IPS-15b (cell line): ENCODE measurements around the gene ZFYVE19.
"Not testable (repeated sequence)": the region's sequence is repeated elsewhere in the genome, so short reads cannot be mapped to it uniquely, and the experiment has no call there.

Source experiments
- H3K27me3 ChIP-seq: one replicate; pipeline ENCODE4 v1.6.1; 2013; ENCODE audit warnings: low read length; ENCODE audit not compliant: control insufficient read depth, insufficient read depth
- H3K36me3 ChIP-seq: one replicate; pipeline ENCODE4 v1.6.1; 2013; ENCODE audit warnings: low read length; ENCODE audit not compliant: control insufficient read depth, insufficient read depth
- H3K4me1 ChIP-seq: one replicate; pipeline ENCODE4 v1.6.1; 2013; ENCODE audit warnings: mild to moderate bottlenecking, low read length; ENCODE audit not compliant: control insufficient read depth, insufficient read depth
- H3K4me3 ChIP-seq: one replicate; pipeline ENCODE4 v1.5.1; 2013; ENCODE audit warnings: low read depth, low read length
- H3K9ac ChIP-seq: one replicate; pipeline ENCODE4 v1.6.1; 2013; ENCODE audit warnings: low read depth, mild to moderate bottlenecking, low read length
- H3K9me3 ChIP-seq: one replicate; pipeline ENCODE4 v1.6.1; 2013; ENCODE audit warnings: mild to moderate bottlenecking, low read length; ENCODE audit not compliant: control insufficient read depth, insufficient read depth

ZFYVE19 gene

GRCh38 chr15:40856746-40857145 is 49.9 kb downstream of the ZFYVE19 start:
- H3K27me3 ChIP-seq = no peaks in the 10 kb centered on the region
- no peak overlapping the region for H3K4me3 ChIP-seq
- no peaks in the 10 kb centered on the region for H3K9me3 ChIP-seq
- H3K36me3 ChIP-seq = peaks cover 36% of the 10 kb centered on the region
- no peak overlapping the region for H3K9ac ChIP-seq
- no peaks in the 10 kb centered on the region for H3K4me1 ChIP-seq

GRCh38 chr15:40857601-40858341 is 50.9 kb downstream of the ZFYVE19 start:
- Histone ChIP-seq H3K27me3 (no peaks in the 10 kb centered on the region), H3K9me3 (no peaks in the 10 kb centered on the region), H3K4me3 (no peak overlapping the region), H3K36me3 (peaks cover 31% of the 10 kb centered on the region), H3K4me1 (no peaks in the 10 kb centered on the region), H3K9ac (no peak overlapping the region)

GRCh38 chr15:40858706-40859105 is 51.8 kb downstream of the ZFYVE19 start:
- Histone ChIP-seq H3K4me3 (no peak overlapping the region), H3K9ac (no peak overlapping the region), H3K27me3 (no peaks in the 10 kb centered on the region), H3K9me3 (no peaks in the 10 kb centered on the region), H3K36me3 (peaks cover 24% of the 10 kb centered on the region), H3K4me1 (no peaks in the 10 kb centered on the region)

- H3K4me1 ChIP-seq = no peaks in the 10 kb centered on the region
- H3K9me3 ChIP-seq = no peaks in the 10 kb centered on the region
- H3K9ac ChIP-seq = no peak overlapping the region
- H3K4me3 ChIP-seq = no peak overlapping the region
- no peaks in the 10 kb centered on the region for H3K27me3 ChIP-seq
- H3K36me3 ChIP-seq = peaks cover 21% of the 10 kb centered on the region
These were observed 52.4 kb downstream of the ZFYVE19 start for GRCh38 chr15:40859206-40859851.

GRCh38 chr15:40861147-40861546 is 54.3 kb downstream of the ZFYVE19 start:
- H3K4me1 ChIP-seq = not testable (repeated sequence)

GRCh38 chr15:40863660-40864270 is 56.9 kb downstream of the ZFYVE19 start:
- no peaks in the 10 kb centered on the region for H3K9me3 ChIP-seq
- no peaks in the 10 kb centered on the region for H3K36me3 ChIP-seq
- H3K9ac ChIP-seq = no peak overlapping the region
- H3K4me1 ChIP-seq = no peaks in the 10 kb centered on the region
- no peaks in the 10 kb centered on the region for H3K27me3 ChIP-seq
- no peak overlapping the region for H3K4me3 ChIP-seq

More at GRCh38 chr15:40861147-40861546, 54.3 kb downstream of the ZFYVE19 start:
- not testable (repeated sequence) for H3K9me3 ChIP-seq, H3K9ac ChIP-seq, H3K36me3 ChIP-seq, H3K27me3 ChIP-seq, H3K4me3 ChIP-seq
